Measurements from ENCODE around the gene TSPY1. TPM values are rescaled to one million over a fixed set of nuclear protein-coding genes. Genes with fewer than 3 reads are reported as not detected.
"Not testable (repeated sequence)": the region's sequence is repeated elsewhere in the genome, so short reads cannot be mapped to it uniquely, and the experiment has no call there.

TSPY1 gene
- total RNA-seq (2021; fragmentation: NEBNext Ultra II Directional; extraction: Animal tissue kit (Norgen Biotek cat#: 25700)): not detected
- long read RNA-seq: 0 reads

GRCh38 chrY:9466655-9467054 lies at the start of gene TSPY1:
Gene TSPY1 (plus strand): TSS chrY:9466955. CDS start chrY:9467001, 46 bp downstream.
- not testable (repeated sequence) for DNase-seq; H3K27me3 Mint-ChIP-seq (ENCODE audit: insufficient read depth)

GRCh38 chrY:9486967-9487366 lies 20.2 kb downstream of the TSPY1 start, which contains the start of gene TSPY9:
Gene TSPY9 (plus strand): TSS chrY:9487267. CDS start chrY:9487313, 46 bp downstream.
- not testable (repeated sequence) for H3K36me3 Mint-ChIP-seq (ENCODE audit: low read depth); H3K27me3 Mint-ChIP-seq (ENCODE audit: insufficient read depth); H3K27ac Mint-ChIP-seq; DNase-seq; H3K4me3 Mint-ChIP-seq; H3K4me1 Mint-ChIP-seq (ENCODE audit: low read depth); H3K9me3 Mint-ChIP-seq

More at GRCh38 chrY:9466655-9467054, at the start of gene TSPY1:
- not testable (repeated sequence) for H3K36me3 Mint-ChIP-seq (ENCODE audit: low read depth); H3K4me1 Mint-ChIP-seq (ENCODE audit: low read depth); H3K9me3 Mint-ChIP-seq; H3K27ac Mint-ChIP-seq; H3K4me3 Mint-ChIP-seq

GRCh38 chrY:9504396-9504795 lies 37.6 kb downstream of the TSPY1 start:
- not testable (repeated sequence) for DNase-seq; H3K27ac Mint-ChIP-seq; H3K36me3 Mint-ChIP-seq (ENCODE audit: low read depth); H3K4me1 Mint-ChIP-seq (ENCODE audit: low read depth); H3K27me3 Mint-ChIP-seq (ENCODE audit: insufficient read depth); H3K4me3 Mint-ChIP-seq; H3K9me3 Mint-ChIP-seq

- H3K4me3 Mint-ChIP-seq; H3K36me3 Mint-ChIP-seq (ENCODE audit: low read depth); H3K27me3 Mint-ChIP-seq (ENCODE audit: insufficient read depth): not testable (repeated sequence)
Observed at GRCh38 chrY:9516287-9516686, 49.5 kb downstream of the TSPY1 start.

More at GRCh38 chrY:9516287-9516686, 49.5 kb downstream of the TSPY1 start:
- not testable (repeated sequence) for DNase-seq; H3K4me1 Mint-ChIP-seq (ENCODE audit: low read depth); H3K27ac Mint-ChIP-seq; H3K9me3 Mint-ChIP-seq

Other genes with a start within 250 kb of the TSPY1 start
- gene TSPY4, start 129.5 kb upstream of the TSPY1 start, total RNA-seq (2021; fragmentation: NEBNext Ultra II Directional; extraction: Animal tissue kit (Norgen Biotek cat#: 25700)): not detected
- not detected for gene TSPY8, start 109.2 kb upstream of the TSPY1 start, total RNA-seq (2021; fragmentation: NEBNext Ultra II Directional; extraction: Animal tissue kit (Norgen Biotek cat#: 25700))
- not detected for gene TSPY3, start 68.5 kb upstream of the TSPY1 start, total RNA-seq (2021; fragmentation: NEBNext Ultra II Directional; extraction: Animal tissue kit (Norgen Biotek cat#: 25700))
- gene TSPY9, start 20.3 kb downstream of the TSPY1 start, total RNA-seq (2021; fragmentation: NEBNext Ultra II Directional; extraction: Animal tissue kit (Norgen Biotek cat#: 25700)): not detected
- not detected for gene TSPY10, start 60.9 kb downstream of the TSPY1 start, total RNA-seq (2021; fragmentation: NEBNext Ultra II Directional; extraction: Animal tissue kit (Norgen Biotek cat#: 25700))

All from HFFc6 (cell line).